GM19035 (cell line): Measurements from ENCODE around the gene MSANTD2.

Source experiments
- ATAC-seq: cut with Tn5 transposase; IDR thresholded peaks from one replicate; pipeline ENCODE4 v1.9.1; 2021; ENCODE audit not compliant: unreplicated experiment

MSANTD2 gene

DNA sequence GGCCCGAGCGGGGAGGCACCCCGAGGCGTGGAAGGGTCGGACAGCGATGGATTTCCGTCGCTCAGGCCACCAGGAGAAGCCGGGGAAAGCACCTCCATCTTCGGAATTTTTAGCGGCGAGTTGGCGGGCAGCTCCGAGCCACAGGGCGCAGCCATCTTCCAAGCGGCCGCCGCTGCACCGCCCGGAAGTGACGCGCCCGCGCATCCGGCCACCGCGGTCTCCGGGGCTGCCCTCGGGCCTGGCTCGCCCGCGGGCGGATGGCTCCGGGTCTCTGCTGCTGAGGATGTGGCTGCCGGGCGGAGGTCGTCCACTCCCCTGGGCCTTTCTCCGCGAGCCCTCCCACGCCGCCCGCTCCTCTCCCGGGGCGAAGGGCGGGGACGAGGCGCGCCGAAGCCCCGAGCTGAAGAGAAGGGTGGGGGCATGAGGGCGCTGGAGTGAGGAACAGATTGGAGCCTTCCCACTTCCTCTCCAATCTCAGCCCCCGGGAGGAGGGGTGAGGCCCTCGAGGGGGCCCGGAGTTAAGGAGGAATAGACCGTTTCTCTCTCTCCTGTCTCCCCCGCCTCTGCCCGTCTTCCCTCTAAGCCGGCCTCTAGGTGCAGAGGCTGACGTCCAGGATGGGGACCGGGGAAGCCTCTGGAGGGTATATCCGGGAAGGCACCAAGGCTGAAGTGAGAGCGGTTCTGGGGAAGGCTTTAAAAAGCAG lies at the start of gene MSANTD2:
Gene MSANTD2, minus strand, starts transcription at position 181 of the 704 bp plus-strand sequence. Its CDS starts 26 bp downstream, at position 155.
- ATAC-seq, result peak; percentile 93

DNA sequence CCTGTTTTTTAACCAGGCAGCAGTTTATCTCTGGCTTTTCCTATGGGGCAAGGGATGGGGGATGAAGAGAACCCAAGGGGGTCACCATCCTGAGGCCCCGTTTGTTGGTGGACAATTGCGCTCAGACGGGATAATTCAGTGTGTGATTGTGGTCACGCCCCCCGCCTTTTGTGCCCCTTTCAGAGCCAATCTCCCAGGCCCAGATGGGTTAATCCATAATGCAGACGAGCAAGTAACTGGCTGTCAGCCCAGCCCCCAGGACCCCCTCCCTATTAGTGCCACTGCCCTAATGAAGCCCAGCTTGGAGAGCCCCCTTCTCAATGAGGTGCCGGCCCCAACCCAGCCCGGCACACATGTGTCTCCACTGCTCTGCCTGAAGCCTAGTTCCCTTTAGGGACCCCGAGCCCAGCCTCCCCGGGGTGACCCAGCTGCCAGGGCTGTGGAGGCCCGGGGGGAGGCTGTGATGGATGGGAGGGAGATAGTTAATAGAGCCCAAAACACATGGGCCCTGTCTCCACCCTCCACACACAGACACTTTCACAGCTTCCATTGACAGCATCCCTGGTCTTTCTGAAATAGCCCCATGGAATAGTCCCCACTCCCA lies 46.0 kb upstream of the MSANTD2 start:
- ATAC-seq, result no peak

DNA sequence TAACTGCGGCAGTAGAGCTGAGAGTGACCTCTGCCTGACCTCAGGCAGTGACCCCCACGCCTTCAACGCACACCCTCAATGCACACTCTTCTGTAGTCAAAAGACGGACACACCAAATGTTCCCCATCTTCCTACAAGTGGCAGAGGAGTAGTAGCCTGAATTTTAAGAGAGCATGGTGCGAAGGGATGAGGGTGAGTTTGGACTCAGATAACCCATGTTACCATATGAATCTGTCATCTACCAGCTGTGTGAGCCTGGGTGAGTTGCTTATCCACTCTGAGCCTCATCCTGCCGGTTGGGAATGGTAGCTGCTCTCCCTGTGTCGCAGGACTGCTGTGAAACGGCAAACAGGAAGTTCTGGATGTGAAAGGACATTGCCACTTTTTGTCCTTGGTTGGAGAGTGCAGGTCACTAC lies 44.5 kb upstream of the MSANTD2 start:
- no peak for ATAC-seq

DNA sequence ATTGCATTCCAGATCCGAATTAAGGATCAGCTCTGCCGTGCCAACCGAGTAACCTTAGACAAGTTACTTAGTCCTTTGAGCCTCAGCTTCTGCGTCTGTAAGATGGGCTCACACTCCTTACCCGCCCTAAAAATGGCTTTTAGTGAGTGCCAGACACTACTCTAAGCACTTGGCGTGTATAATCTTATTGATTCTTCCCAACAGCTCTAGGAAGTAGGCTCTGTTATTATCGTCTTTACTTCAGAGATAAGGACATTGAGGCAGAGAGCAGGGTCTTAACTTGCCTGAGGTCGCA lies 43.4 kb upstream of the MSANTD2 start:
- ATAC-seq, result no peak

DNA sequence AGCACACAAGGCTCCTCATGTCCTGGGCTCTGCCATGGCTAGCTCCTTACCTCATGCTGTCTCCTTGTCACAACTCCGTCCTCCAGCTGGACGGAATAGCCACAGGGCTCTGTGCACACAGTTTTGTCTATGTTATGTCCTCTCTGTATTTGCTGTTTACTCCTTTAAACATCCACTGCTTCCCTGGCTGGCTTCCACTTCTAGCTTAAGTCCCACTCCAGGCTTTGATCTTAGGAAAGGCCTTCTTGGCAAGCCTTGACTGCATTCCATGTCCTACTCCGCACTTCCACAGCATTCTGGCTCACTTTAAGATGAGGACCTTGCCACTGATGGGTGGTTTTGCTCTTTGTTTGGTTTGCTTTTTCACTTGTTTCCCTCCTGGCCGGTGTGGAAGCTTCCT lies 42.1 kb upstream of the MSANTD2 start:
- ATAC-seq, result no peak

DNA sequence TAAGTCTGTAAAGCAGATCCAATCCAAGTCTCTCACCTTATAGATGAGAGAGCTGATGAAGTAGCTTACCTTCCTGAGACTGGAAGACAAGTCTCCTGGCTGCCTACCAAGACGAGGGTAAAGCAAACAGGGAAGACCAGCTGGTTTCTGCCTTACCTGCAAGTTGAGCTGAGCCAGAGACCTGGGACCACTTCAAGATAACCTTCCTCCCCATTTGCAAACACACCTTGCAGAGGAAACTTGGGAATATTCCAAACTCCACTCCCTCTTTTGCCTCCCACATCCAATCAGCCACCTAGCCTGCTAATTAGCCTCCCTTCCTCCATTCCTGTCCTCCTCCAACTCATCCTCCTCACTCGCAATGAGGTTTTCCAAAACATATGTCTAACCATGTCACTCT lies 41.6 kb upstream of the MSANTD2 start:
- ATAC-seq, result no peak

DNA sequence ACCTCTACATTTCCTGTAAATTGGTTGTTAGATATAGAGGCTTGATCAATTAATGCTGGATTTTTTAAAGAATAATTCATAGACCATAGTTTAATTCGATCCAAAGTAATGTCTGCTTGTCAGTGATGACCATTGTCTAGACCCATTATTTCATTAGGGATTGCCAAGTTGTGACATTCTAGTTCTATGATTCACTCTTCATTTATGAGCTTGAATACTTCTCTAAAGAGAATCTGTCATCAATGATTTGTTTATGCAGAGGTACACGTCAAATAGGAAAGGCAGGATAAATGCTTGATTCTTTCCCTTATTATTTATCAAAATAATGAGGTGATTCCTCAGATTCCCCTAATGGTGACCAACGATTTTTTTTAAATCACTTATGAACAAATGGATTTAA lies 41.0 kb upstream of the MSANTD2 start:
- ATAC-seq, result no peak

DNA sequence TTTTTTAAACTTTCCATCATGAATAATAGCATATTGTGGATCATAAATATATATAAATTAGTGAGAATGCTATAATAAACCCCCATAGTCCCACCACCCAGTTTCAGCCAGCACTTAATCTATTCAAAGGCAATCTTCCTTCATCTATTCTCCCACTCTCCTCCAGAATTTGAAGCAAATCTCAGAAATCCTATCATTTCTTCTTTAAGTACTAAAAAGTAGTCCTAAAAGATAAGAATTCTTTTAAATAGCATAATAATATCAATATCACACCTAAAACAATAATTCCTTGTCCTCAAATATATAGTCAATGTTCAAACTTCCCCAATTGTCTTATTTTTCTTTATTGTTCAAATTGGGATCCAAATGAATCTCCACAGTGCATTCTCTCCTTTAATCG lies 40.5 kb upstream of the MSANTD2 start:
- no peak for ATAC-seq

DNA sequence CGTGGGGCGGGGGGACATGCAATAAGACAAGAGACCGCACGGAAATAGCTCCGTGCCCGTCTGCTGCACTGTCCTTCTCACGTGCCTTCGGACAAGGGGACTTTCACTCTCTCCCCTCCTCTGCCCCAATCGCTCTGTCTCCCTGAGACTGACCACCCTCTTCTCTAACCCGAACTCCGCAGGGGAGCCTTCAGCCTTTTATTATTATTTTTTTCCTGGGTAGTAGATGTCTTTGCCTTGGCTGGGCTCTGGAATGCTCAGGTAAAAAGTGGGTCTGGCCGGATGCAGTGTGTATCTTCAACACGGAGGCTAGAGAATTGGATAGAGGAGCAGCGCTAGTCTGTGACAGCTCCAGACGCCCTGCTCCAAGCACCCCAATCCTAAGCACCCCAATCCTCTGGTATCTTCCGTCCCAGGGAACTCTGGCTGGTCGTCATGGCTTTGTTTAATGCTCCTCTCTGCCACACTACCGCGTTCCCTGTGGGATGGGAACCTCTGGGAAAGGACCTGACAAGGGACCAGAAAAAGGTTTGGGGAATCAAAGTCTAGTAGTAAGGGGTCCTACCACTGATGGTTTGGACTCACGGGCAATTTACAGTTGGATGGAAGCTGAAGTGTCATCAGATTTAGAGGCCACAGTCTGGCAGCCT lies 39.9 kb upstream of the MSANTD2 start:
- no peak for ATAC-seq

DNA sequence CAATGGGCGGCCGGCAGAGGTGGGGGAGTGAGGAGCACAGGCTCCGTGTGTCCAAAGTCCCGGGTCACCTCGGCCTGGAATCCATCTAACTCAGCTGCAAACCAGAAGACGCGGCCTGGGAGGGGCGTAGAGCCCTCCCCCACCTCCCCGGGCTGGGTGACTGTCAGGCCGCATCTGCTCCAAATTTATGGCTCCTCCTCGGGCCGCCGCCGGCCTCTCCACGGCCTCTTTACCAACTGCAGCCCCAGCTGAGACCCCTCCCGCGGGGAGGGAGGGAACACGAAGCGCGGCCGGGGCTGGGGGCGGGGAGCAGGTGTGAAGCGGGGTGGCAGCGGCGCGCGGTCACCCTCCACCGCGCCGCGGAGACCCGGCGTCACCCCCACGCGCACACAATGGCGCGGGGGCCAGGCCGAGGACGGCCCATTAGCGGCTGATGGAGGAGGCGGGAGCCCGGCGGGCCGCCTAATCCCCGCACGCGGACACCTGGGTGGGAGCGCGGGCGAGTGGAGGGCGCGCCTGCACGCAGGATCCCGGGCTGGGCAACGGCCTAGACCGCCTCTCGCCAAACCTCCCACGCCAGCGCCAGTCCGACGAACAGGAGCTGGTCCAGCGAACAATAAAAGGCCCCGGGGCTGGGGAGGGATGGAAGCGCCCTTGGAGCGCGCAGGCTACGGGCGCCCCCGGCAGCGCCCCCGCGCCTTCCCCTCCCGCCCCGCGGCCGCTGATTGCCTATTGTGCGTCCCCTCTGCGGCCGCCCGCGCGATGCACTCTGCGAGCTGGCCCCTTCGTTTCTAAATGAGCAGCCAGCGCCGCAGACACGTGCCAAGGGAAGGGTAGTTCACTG lies 39.1 kb upstream of the MSANTD2 start:
- no peak for ATAC-seq

DNA sequence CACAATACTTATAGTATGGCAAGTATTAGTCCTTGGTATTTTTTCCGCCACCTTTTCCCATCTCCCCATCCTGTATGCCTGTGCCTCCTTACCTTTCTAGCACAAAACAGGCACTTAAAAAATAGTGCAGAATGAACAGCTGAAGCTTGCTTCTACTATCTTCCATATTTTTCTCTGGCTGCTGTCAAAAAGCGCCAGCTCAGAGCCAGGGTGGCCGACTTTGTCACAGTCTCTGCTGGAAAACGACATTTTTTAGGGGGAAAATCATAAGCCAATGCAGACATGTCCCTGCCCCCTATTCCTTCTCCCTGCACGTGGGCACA lies 38.6 kb upstream of the MSANTD2 start:
- ATAC-seq, result no peak

DNA sequence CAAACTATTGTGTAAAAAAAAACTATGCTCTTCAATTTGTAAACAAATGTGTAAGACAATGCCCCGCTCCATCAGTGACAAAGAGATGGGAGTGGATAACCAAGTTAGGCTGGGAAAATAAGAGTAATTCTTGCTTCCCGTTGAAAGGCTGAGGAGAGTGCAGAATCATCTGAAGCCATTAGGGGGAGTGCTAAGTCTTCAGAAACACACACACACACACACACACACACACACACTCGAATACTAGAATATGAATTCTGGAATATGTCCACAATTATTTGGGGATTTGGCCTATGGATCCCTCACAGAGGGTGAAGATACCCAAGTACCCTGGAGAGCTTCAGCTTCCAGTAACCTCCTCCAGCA lies 37.3 kb upstream of the MSANTD2 start:
- no peak for ATAC-seq

DNA sequence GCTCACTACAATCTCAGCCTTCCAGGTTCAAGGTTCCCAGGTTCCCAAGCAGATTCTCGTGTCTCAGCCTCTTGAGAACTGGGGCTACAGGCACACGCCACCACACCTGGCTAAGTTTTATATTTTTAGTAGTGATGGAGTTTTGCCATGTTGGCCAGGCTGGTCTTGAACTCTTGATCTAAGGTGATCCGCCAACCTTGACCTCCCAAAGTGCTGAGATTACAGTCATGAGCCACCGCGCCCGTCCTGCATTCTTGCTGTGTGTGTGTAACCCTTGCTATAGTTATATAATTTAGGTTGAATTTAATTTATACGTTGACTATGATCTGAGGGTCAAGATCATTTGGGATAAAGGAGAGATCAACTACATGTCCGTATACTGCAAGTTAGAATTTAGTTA lies 35.7 kb upstream of the MSANTD2 start:
- ATAC-seq, result no peak

DNA sequence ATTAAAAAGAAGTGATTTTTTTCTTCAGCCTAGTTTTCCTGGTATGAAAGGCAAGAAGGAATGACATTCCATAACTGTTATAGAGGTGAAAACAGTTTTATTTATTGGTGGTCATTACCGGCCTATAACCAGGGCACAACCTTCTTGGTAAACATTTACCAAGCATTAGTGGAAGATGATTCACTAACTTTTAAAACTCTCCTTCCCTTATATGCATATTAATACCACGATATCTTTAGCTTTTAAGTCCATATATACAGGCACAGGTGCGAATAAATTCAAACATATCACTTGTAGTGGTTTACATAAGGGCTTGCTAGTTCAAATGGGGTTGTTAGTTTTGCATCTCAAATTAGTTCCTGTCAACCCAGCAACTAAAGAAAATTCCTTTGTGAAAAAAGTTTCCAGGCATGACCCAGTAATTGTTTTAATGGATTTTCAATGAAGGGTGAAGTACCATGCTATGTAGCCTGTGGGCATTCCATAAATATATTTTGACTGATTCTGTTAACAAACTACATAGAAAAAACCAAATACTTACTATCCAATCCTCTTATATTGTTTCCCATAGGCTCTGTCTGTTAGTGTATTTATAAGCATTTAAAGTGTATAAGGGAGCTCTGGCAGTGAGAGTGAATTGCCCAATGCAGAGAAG lies 34.4 kb upstream of the MSANTD2 start:
- ATAC-seq, result no peak

DNA sequence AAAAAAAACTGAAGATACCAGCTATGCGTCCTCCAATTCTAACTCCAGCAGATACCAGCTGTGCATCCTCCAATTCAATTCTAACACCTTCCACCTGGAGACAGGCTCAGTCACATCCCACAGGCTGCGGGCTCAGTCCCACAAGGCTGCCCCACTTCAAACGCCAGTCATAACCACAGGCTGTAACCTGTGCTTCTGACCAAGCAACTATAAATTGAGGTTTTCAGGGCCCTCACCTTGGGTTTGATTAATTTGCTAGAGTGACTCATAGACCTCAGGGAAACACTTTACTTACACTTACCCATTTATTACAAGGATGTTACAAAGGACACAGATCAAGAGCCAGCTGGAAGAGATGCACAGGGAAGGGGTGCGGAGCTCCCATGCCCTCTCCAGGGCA lies 32.4 kb upstream of the MSANTD2 start:
- no peak for ATAC-seq

DNA sequence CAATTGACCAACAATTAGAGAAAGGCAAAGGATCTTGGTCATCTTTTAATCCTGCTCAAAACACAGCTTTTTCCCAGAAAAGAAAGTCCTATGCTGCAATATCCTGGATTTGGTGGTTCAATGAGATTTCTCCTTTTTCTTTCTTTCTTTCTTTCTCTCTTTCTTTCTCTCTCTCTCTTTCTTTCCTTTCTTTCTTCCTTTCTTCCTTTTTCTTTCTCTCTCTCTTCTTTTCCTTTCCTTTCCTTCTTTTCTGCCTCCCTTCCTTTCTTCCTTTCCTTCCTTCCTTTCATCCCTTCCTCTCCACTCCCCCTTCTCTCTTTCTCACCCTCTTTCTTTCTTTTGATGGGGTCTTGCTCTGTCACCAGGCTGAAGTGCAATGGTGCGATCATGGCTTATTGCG lies 31.7 kb upstream of the MSANTD2 start:
- ATAC-seq, result no peak

DNA sequence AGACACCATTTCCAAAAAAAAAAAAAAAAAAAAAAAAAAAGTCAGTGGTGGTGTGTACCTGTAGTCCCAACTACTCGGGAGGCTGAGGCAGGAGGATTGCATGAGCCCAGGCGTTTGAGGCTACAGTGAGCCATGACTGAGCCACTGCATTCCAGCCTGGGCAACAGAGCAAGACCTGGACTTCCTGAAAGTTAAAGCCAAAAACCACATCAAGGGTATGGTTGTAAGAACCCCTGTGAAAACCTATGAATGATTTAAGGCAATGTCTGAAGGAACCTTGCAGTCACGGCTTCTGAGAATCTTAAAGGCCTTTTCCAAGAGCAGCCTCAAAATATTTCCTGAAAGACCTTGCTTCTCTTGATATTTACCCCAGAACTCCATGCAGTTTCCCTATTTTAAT lies 30.5 kb upstream of the MSANTD2 start:
- ATAC-seq, result no peak

DNA sequence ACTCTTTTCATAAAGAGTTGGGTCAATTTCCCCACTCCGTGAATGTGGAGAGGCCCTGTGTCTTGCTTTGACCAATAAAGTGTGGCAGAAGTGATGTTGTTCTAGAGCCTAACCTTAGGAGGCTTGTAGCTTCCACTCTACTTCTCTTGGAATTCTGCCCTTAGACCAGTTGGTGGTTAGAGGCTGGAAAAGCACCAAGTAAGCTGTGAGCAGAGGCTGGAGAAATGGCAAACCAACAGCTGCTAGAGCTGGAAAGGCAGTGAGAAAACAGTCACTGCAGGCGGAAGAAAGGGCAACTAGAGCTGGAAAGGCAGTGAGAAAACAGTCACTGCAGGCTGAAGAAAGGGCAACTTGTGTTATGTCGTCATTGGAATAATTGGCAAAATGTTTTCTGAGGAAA lies 29.8 kb upstream of the MSANTD2 start:
- no peak for ATAC-seq

DNA sequence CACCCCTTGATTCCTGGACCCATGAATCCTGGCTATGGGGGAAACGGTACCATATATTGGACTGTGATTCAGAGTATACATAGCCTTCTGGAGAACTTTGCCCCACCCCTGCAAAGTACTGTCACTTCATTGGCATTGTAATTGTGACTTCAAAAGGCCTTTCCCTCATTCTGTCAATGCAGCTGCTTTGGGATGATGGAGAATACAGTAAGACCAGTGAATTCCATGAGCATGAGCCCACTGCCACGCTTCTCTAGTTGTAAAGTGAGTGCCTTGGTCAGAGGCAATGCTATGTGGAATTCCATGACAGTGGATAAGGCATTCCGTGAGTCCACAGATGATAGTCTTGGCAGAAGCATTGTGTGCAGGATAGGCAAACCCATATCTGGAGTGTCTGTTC lies 25.7 kb upstream of the MSANTD2 start:
- ATAC-seq, result no peak

DNA sequence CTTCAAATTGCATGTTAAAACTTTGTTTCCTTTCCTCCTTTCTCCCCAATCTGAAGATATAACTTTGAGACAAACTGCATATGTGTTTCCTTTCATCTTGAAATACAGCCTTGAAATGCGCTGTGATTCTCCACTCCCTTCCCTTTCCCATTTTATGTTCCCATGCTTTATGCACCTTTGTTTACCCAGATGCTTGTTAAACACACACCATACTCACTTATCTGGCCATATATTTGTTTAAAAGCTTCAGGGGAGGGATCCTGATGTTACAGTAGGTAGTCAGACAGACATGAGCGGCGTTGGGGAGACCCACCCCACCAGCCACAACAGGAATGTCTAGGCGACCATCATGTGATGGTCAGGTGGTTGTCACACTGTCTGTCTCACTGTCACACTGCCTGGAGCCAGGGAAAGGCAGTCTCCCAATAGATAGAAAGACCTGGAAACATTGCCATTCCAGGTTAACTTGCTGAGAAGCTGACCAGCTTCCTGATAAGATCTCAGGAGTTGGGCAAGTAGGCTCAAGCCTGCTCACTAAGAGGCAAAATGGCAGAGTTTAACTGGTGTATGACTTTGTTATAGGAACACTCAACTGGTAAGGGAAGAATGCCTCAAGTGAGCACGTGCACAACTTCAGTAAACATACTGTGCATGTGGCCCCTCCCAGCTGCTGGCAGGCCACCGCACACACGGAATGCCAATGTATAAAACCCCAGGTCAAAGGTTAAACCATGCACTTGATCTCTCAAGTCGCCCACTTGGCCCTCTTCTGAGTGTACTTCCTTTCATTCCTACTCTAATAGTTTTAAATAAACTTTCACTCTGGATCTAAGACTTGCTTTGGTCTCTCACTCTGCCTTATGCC lies 23.5 kb upstream of the MSANTD2 start:
- ATAC-seq, result no peak
